ENCODE results near the gene SIGLEC7. TPM values are rescaled to one million over a fixed set of nuclear protein-coding genes. Genes with fewer than 3 reads are reported as not detected.
A peak's percentile ranks its signal among the peaks of the same experiment; 100 is the strongest.

SIGLEC7 gene
- total RNA-seq, 1 donor from 2014 or later = 11.0 TPM

DNA sequence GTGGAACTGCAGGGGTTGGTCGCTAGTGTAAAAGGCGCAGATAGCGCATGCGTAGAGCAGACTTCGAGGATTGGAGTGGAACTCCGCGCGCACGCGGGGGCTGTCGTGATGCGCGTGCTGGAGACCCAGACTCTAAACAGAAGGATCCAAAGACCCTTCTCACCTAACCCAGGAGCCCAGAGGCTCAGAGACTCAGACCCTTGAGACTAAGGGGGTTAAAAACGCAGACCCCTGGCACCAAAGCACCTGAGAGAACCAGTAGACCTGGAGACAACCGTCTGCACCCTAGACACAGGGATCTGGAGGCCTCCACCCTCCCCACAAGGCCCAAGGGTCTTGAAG, 33.3 kb upstream of the SIGLEC7 start:
- DNase-seq = no peak
- intact Hi-C loops (cut with DNase I) = no loop called here
- TF ChIP-seq, protein P1, sequence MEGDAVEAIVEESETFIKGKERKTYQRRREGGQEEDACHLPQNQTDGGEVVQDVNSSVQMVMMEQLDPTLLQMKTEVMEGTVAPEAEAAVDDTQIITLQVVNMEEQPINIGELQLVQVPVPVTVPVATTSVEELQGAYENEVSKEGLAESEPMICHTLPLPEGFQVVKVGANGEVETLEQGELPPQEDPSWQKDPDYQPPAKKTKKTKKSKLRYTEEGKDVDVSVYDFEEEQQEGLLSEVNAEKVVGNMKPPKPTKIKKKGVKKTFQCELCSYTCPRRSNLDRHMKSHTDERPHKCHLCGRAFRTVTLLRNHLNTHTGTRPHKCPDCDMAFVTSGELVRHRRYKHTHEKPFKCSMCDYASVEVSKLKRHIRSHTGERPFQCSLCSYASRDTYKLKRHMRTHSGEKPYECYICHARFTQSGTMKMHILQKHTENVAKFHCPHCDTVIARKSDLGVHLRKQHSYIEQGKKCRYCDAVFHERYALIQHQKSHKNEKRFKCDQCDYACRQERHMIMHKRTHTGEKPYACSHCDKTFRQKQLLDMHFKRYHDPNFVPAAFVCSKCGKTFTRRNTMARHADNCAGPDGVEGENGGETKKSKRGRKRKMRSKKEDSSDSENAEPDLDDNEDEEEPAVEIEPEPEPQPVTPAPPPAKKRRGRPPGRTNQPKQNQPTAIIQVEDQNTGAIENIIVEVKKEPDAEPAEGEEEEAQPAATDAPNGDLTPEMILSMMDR (IDR thresholded peaks at IDR 0.05) = no peak
- Histone ChIP-seq H3K9me3 (no peaks in the 10 kb centered on the region), H3K36me3 (peaks cover 3% of the 10 kb centered on the region), H3K27me3 (no peaks in the 10 kb centered on the region), H3K4me3 (peak overlapping the region; percentile 82), H3K27ac (peak overlapping the region; percentile 80), H3K4me1 (peaks cover 16% of the 10 kb centered on the region)
- ATAC-seq = peak; percentile 39

DNA sequence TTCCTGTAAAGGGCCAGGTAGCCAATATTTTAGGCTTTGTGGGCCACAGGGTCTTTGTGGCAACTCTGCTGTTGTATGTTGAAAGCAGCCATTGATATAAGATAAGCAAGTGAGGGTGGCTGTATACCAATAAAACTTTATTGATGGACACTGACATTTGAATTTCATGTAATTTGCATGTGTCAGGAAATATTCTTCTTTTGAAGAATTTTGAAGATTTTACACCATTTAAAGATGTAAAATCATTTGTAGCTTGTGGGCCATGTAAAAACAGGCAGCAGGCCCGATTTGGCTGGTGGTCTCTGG, 31.5 kb upstream of the SIGLEC7 start:
- H3K27ac ChIP-seq = no peak overlapping the region
- no peaks in the 10 kb centered on the region for H3K9me3 ChIP-seq
- peaks cover 16% of the 10 kb centered on the region for H3K4me1 ChIP-seq
- DNase-seq (no peak), ATAC-seq (no peak)
- H3K27me3 ChIP-seq = no peaks in the 10 kb centered on the region
- TF ChIP-seq, protein P1 (IDR thresholded peaks at IDR 0.05) = no peak
- intact Hi-C loops (cut with DNase I) = no loop called here
- H3K36me3 ChIP-seq = no peaks in the 10 kb centered on the region
- no peak overlapping the region for H3K4me3 ChIP-seq

DNA sequence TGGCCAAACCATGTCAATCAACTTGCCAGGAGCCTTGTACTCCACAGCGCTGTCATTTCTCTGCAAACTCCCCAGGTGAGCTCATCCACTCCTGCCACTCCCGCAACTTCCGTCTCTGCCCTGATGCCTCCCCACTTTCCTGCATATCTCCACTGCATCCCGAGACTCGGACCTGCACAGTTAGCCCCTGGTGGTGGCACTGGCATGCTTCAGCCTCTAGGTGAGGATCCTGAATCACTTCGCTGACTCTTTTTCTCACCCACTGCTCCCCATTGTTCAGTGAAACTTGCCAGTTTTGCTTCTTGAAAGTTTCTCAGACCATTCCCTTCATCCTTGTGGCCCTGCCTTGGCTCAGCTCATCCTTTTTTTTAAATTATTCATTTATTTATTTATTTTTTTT, 30.5 kb upstream of the SIGLEC7 start:
- H3K27ac ChIP-seq = no peak overlapping the region
- H3K4me3 ChIP-seq = no peak overlapping the region
- intact Hi-C loops (cut with DNase I) = no loop called here
- no peaks in the 10 kb centered on the region for H3K9me3 ChIP-seq
- ATAC-seq (no peak), DNase-seq (no peak)
- H3K4me1 ChIP-seq = peaks cover 15% of the 10 kb centered on the region
- H3K36me3 ChIP-seq = no peaks in the 10 kb centered on the region
- no peaks in the 10 kb centered on the region for H3K27me3 ChIP-seq
- TF ChIP-seq, protein P1 (IDR thresholded peaks at IDR 0.05) = peak; percentile 18

DNA sequence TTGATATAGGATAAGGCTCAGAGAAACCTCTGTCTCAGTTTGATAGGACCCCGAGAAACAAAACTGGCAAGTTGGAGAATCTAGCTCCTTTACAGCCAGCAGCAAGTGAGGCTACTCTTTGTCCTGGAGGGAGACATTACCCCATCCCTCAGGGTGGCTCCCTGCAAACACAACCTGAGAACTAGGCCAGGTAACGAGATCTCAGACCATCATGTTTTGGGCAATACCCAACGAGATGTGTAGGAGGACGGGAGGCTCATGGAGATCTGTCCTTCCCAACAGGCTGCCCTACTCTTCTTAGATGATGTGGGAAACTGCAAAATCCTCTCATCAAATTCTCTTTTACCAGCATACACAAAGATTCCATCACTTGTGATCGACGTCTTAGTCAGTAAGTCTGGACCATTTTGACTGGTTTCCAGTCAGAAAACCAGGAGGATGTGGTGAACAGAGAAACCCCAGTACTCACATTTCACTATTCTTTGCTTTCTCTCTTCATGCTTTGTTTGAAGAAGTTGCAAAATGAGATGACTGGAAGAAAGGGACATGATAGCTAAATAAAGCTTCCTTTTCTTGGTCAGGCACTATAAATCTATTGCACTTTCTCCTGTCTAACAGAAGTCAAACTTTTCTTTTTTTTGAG, 27.9 kb upstream of the SIGLEC7 start:
- Histone ChIP-seq H3K4me1 (no peaks in the 10 kb centered on the region), H3K36me3 (no peaks in the 10 kb centered on the region), H3K27me3 (no peaks in the 10 kb centered on the region), H3K4me3 (no peak overlapping the region), H3K27ac (no peak overlapping the region), H3K9me3 (no peaks in the 10 kb centered on the region)
- TF ChIP-seq, protein P1 (IDR thresholded peaks at IDR 0.05) = no peak
- DNase-seq (no peak), ATAC-seq (peak; percentile 19)
- intact Hi-C loops (cut with DNase I) = no loop called here

DNA sequence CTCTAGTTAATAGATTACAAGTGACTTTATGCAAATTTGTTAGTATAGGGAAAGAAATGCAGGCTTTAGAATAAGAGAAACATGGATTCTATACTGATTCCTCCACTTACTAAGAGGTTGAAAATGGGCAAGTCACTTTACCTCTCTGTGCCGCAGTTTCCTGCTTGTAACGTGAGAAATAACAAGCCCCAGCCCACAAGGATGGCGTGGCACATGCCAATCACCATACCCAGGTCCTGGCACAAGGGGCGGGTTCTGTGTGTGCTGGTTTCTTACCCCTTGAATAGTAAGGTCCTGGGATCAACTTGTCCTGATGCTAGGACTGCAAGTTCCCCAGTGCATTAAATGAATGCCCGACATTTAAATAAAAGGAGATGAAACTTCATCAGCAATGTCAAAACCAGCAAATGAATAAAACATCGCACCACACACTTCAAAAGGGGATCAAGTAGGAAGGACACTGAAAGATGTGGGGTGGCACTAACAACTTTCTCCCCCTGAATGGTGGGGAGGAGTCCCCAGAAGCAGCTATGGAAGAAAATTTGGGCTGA, 25.3 kb upstream of the SIGLEC7 start:
- Histone ChIP-seq H3K27me3 (no peaks in the 10 kb centered on the region), H3K36me3 (no peaks in the 10 kb centered on the region), H3K4me1 (no peaks in the 10 kb centered on the region), H3K4me3 (no peak overlapping the region), H3K27ac (no peak overlapping the region), H3K9me3 (no peaks in the 10 kb centered on the region)
- intact Hi-C loops (cut with DNase I) = no loop called here
- ATAC-seq (no peak), DNase-seq (no peak)
- TF ChIP-seq, protein P1 (IDR thresholded peaks at IDR 0.05) = no peak

DNA sequence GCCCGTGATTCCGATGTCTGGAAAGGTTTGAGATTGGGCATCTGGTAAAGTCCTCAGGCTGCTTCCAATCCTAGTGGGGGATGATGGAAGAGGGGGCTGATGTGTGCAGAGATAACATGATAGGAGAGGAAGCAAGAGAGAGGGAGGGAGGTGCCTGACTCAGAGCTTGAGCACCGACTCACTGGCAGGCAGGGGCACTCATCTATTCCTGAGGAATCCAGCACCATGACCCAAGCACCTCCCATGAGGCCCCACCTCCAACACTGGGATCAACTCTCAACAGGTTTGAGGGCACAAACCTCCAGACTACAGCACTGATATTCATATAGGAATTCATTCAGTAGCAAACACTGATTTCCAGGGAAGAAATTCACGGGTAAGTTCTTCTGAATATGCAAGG, 23.0 kb upstream of the SIGLEC7 start:
- intact Hi-C loops (cut with DNase I) = no loop called here
- ATAC-seq (peak; percentile 50), DNase-seq (no peak)
- TF ChIP-seq, protein P1 (IDR thresholded peaks at IDR 0.05) = no peak
- H3K4me3 ChIP-seq = no peak overlapping the region
- no peaks in the 10 kb centered on the region for H3K36me3 ChIP-seq
- no peak overlapping the region for H3K27ac ChIP-seq
- H3K27me3 ChIP-seq = no peaks in the 10 kb centered on the region
- no peaks in the 10 kb centered on the region for H3K4me1 ChIP-seq
- H3K9me3 ChIP-seq = no peaks in the 10 kb centered on the region
